Subcutaneous abdominal adipose tissue (tissue), 5 donors: ENCODE results near the gene KRTAP9-1.
"Not testable (repeated sequence)": the region's sequence is repeated elsewhere in the genome, so short reads cannot be mapped to it uniquely, and the experiment has no call there.

ENCODE experiments used
- H3K27ac ChIP-seq: one replicate; pipeline ENCODE4 v1.7.0; 2013; ENCODE audit warnings: low read depth, mild to moderate bottlenecking, inconsistent platforms, low read length, moderate library complexity
- H3K27me3 ChIP-seq, 5 donors: one replicate each; pipeline ENCODE4 v1.7.0; 2013; ENCODE audit warnings: low read length in 5 of 5, inconsistent platforms in 1 of 5; ENCODE audit not compliant: control insufficient read depth in 5 of 5, insufficient read depth in 4 of 5
- H3K36me3 ChIP-seq, 5 donors: one replicate each; pipeline ENCODE4 v1.7.0; 2013; ENCODE audit warnings: low read length in 5 of 5; ENCODE audit not compliant: control insufficient read depth in 5 of 5, insufficient read depth in 5 of 5
- H3K4me1 ChIP-seq, 5 donors: one replicate each; pipeline ENCODE4 v1.7.0; 2013; ENCODE audit warnings: low read length in 5 of 5, mild to moderate bottlenecking in 3 of 5, moderate library complexity in 1 of 5; ENCODE audit not compliant: control insufficient read depth in 5 of 5, insufficient read depth in 5 of 5
- H3K4me3 ChIP-seq, 5 donors: one replicate each; pipeline ENCODE4 v1.7.0; 2013; ENCODE audit warnings: low read length in 5 of 5, low read depth in 1 of 5
- H3K9ac ChIP-seq, 5 donors: one replicate each; pipeline ENCODE4 v1.7.0; 2013; ENCODE audit warnings: low read length in 5 of 5, mild to moderate bottlenecking in 4 of 5, moderate library complexity in 3 of 5
- H3K9me3 ChIP-seq, 5 donors: one replicate each; pipeline ENCODE4 v1.7.0; 2013; ENCODE audit warnings: low read length in 5 of 5; ENCODE audit not compliant: control insufficient read depth in 5 of 5
- donor health status: healthy.
- donor health status: healthy.
- donor health status: healthy.
- donor health status: healthy.
- donor health status: healthy.

Gene KRTAP9-1

DNA sequence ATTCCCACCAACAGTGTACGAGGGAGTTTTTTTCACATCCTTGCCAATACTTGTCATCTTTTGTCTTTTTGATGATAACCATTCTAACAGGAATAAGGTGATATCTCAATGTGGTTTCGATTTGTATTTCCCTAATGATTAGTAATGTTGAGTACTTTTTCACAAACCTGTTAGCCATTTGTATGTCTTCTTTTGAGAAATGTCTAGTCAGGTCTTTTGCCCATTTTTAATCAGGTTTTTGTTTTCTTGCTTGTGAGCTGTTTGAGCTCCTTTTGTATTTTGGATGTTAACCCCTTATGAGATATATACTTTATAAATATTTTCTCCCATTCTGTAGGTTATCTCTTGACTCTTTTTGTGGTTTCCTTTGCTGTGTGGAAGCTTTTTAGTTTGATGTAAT is 38.2 kb upstream of the KRTAP9-1 start:
- H3K9me3 ChIP-seq, result no peaks in the 10 kb centered on the region
- peaks cover 0 to 5% (median 0%) of the 10 kb centered on the region in 5 donors for H3K27me3 ChIP-seq
- no peaks in the 10 kb centered on the region for H3K4me1 ChIP-seq
- H3K36me3 ChIP-seq, result no peaks in the 10 kb centered on the region
- H3K27ac ChIP-seq, result no peak overlapping the region
- no peak overlapping the region for H3K9ac ChIP-seq
- H3K4me3 ChIP-seq, result no peak overlapping the region

- H3K27ac ChIP-seq, result no peak overlapping the region
- H3K27me3 ChIP-seq, result peaks cover 0 to 5% (median 0%) of the 10 kb centered on the region in 5 donors
- no peak overlapping the region for H3K4me3 ChIP-seq
- H3K36me3 ChIP-seq, result no peaks in the 10 kb centered on the region
- H3K4me1 ChIP-seq, result no peaks in the 10 kb centered on the region
- no peaks in the 10 kb centered on the region for H3K9me3 ChIP-seq
- H3K9ac ChIP-seq, result no peak overlapping the region
Measured at GRCh38 chr17:41153856-41154255, 35.8 kb upstream of the KRTAP9-1 start.

GRCh38 chr17:41160190-41160589 is 29.5 kb upstream of the KRTAP9-1 start:
- not testable (repeated sequence) for H3K27ac ChIP-seq, H3K4me3 ChIP-seq, H3K4me1 ChIP-seq, H3K9ac ChIP-seq, H3K36me3 ChIP-seq, H3K9me3 ChIP-seq, H3K27me3 ChIP-seq

- Histone ChIP-seq H3K27ac (no peak within 1 kb of the TSS), H3K27me3 (peaks cover 0 to 4% (median 0%) of the 10 kb centered on the region in 5 donors), H3K9ac (no peak within 1 kb of the TSS), H3K4me1 (no peaks in the 10 kb centered on the region), H3K9me3 (no peaks in the 10 kb centered on the region), H3K4me3 (no peak within 1 kb of the TSS), H3K36me3 (no peaks in the 10 kb centered on the region)
Measured at GRCh38 chr17:41160648-41161047, 29.0 kb upstream of the KRTAP9-1 start, which contains the start of gene KRTAP4-4. TSS of gene KRTAP4-4 (minus strand) at chr17:41160748. CDS start at chr17:41160691, 57 bp downstream.

- Histone ChIP-seq H3K4me3 (no peak overlapping the region), H3K36me3 (no peaks in the 10 kb centered on the region), H3K27me3 (peaks cover 0 to 4% (median 0%) of the 10 kb centered on the region in 5 donors), H3K9ac (no peak overlapping the region), H3K27ac (no peak overlapping the region), H3K4me1 (no peaks in the 10 kb centered on the region), H3K9me3 (no peaks in the 10 kb centered on the region)
Measured at GRCh38 chr17:41163828-41164227, 25.9 kb upstream of the KRTAP9-1 start.

- Histone ChIP-seq H3K27ac (no peak overlapping the region), H3K36me3 (no peaks in the 10 kb centered on the region), H3K27me3 (no peaks in the 10 kb centered on the region), H3K9me3 (no peaks in the 10 kb centered on the region), H3K4me1 (no peaks in the 10 kb centered on the region), H3K4me3 (no peak overlapping the region), H3K9ac (no peak overlapping the region)
Measured at GRCh38 chr17:41167561-41167960, 22.1 kb upstream of the KRTAP9-1 start.

DNA sequence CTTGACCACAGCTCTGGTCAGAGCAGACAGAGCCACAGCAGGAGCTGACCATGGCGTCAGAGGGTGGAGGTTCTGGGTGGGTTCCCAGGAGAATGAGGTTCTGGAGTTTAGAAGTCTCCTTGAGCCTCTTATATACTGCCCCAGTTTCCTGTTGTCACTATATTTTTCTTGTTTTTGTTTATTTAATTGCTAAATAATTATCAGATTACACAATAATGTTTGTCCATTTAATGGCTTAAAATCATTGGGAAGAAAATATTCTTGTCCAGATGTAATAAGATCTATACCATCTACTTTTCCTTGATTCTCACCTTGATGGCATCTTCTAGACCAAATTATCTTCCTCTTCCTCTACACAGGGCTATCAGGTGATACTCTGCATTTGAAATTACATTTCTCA is 21.6 kb upstream of the KRTAP9-1 start, which contains the start of gene KRTAP4-3:
KRTAP4-3 (minus strand) TSS at position 101 of the 400 bp plus-strand sequence; CDS start at position 52, 49 bp downstream.
- no peaks in the 10 kb centered on the region for H3K9me3 ChIP-seq
- no peaks in the 10 kb centered on the region for H3K27me3 ChIP-seq
- H3K4me1 ChIP-seq, result no peaks in the 10 kb centered on the region
- no peak within 1 kb of the TSS for H3K27ac ChIP-seq
- H3K36me3 ChIP-seq, result no peaks in the 10 kb centered on the region
- H3K9ac ChIP-seq, result no peak within 1 kb of the TSS
- H3K4me3 ChIP-seq, result no peak within 1 kb of the TSS

DNA sequence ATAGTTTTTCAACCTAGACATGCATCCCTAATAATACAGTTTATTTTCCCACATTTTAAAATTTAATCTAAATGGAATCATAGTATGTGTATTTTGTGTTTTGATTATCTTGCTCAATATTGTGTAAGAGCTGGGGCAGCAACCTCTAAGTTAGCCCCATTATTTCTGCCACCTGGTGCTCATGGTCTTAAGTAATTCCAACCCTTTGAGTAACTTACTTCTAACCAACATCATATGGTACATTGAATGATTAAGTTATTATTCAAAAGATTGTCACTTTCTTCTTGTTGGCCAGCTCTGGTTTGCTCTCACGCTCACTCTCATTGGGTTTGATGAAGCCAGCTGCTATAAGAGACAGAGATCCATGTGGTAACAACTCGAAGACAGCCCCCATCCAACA is 17.8 kb upstream of the KRTAP9-1 start:
- no peaks in the 10 kb centered on the region for H3K9me3 ChIP-seq
- H3K36me3 ChIP-seq, result no peaks in the 10 kb centered on the region
- no peak overlapping the region for H3K27ac ChIP-seq
- peaks cover 0 to 7% (median 0%) of the 10 kb centered on the region in 5 donors for H3K27me3 ChIP-seq
- H3K4me1 ChIP-seq, result no peaks in the 10 kb centered on the region
- no peak overlapping the region for H3K9ac ChIP-seq
- no peak overlapping the region for H3K4me3 ChIP-seq

DNA sequence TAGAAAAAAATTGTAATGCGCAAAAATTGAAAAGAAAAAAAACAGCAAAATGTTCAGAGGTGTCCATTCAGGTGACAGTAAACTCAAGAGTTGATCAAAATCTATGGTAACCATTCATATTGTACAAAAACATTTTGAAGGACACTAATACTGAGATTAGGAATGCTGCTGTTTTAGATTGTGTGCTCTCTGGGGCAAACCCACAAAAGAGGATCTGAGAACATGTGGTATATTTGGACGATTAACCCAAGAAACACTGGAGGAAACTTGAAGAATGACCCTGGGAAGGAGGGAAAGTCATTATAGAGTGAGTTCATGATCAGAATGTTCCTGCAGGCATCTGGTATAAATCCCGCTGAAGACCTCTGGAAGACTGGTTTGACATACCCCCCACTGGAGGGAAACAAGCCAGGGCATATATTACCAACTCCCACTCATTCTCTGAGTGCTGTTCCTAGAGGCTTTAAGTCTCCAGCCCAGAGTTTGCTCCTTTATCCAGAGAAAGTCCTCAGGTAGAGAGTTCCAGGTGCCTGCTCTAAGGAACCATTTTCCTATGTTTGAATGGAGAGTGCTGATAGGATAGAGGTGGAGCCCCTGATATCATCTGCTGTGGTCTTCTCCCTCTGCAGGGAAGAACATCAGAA is 12.8 kb upstream of the KRTAP9-1 start:
- H3K27ac ChIP-seq, result no peak overlapping the region
- H3K9ac ChIP-seq, result no peak overlapping the region
- no peaks in the 10 kb centered on the region for H3K36me3 ChIP-seq
- H3K4me3 ChIP-seq, result no peak overlapping the region
- peaks cover 0 to 7% (median 0%) of the 10 kb centered on the region in 5 donors for H3K4me1 ChIP-seq
- no peaks in the 10 kb centered on the region for H3K9me3 ChIP-seq
- peaks cover 0 to 7% (median 0%) of the 10 kb centered on the region in 5 donors for H3K27me3 ChIP-seq

DNA sequence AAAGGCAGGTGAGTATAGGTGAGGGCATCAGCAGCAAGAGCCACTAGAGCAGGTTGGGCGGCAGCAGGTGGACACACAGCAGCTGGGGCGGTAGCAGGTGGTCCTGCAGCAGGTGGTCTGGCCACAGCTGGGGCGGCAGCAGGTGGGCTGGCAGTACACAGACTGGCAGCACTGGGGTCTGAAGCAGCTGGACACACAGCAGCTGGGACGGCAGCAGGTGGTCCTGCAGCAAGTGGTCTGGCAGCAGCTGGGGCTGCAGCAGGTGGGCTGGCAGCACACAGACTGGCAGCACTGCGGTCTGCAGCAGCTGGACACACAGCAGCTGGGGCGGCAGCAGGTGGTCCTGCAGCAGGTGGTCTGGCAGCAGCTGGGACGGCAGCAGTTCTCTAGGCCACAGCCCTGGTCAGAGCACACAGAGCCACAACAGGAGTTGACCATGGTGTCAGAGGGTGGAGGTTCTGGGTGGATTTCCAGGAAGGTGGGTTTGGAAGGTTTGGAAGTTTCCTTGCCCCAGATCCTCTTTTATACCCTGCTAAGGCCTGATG is 11.9 kb upstream of the KRTAP9-1 start, which contains the start of gene KRTAP4-2:
KRTAP4-2 (minus strand) TSS at position 495 of the 545 bp plus-strand sequence; CDS start at position 438, 57 bp downstream.
- Histone ChIP-seq H3K9me3 (no peaks in the 10 kb centered on the region), H3K9ac (no peak within 1 kb of the TSS), H3K36me3 (no peaks in the 10 kb centered on the region), H3K27ac (no peak within 1 kb of the TSS), H3K4me1 (peaks cover 0 to 7% (median 0%) of the 10 kb centered on the region in 5 donors), H3K27me3 (peaks cover 0 to 7% (median 0%) of the 10 kb centered on the region in 5 donors), H3K4me3 (no peak within 1 kb of the TSS)
